B cell (primary cell): ENCODE measurements around the gene MARCHF4.

ENCODE experiments used
- EZH2 ChIP-seq: IDR thresholded peaks from 2 replicates; pipeline ENCODE4 v1.6.1; 2012; ENCODE audit warnings: borderline replicate concordance, low read depth, mild to moderate bottlenecking, moderate library complexity, low read length; ENCODE audit not compliant: insufficient read depth, poor library complexity, severe bottlenecking
- TF ChIP-seq, protein P1 (sequence below): fragments of 200-600 bp; IDR thresholded peaks from one replicate; pipeline ENCODE4 v1.8.0; 2022; ENCODE audit warnings: antibody characterized with exemption, mild to moderate bottlenecking

GRCh38 chr2:216394881-216395280, 22.6 kb upstream of the MARCHF4 start:
- TF ChIP-seq, protein P1, sequence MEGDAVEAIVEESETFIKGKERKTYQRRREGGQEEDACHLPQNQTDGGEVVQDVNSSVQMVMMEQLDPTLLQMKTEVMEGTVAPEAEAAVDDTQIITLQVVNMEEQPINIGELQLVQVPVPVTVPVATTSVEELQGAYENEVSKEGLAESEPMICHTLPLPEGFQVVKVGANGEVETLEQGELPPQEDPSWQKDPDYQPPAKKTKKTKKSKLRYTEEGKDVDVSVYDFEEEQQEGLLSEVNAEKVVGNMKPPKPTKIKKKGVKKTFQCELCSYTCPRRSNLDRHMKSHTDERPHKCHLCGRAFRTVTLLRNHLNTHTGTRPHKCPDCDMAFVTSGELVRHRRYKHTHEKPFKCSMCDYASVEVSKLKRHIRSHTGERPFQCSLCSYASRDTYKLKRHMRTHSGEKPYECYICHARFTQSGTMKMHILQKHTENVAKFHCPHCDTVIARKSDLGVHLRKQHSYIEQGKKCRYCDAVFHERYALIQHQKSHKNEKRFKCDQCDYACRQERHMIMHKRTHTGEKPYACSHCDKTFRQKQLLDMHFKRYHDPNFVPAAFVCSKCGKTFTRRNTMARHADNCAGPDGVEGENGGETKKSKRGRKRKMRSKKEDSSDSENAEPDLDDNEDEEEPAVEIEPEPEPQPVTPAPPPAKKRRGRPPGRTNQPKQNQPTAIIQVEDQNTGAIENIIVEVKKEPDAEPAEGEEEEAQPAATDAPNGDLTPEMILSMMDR: no peak
- TF ChIP-seq EZH2: no peak
